NCI-H1092 (cell line): Measurements from ENCODE around the gene WDR12.
"Not testable (repeated sequence)": the region's sequence is repeated elsewhere in the genome, so short reads cannot be mapped to it uniquely, and the experiment has no call there.

Experiments used
- DNase-seq: peaks from one replicate; lab custom pipeline; 2025; lab: John Stamatoyannopoulos, UW

WDR12 gene

GRCh38 chr2:202911512-202912341 lies at the start of gene WDR12, which contains the start of gene CARF:
Gene WDR12, minus strand, starts transcription at chr2:202911673. Its CDS starts 197 bp downstream, at chr2:202911476.
Gene CARF, plus strand, starts transcription at chr2:202912275. Its CDS starts 29,628 bp downstream, at chr2:202941903.
- peak; percentile 89 for DNase-seq

GRCh38 chr2:202960524-202960923 lies 49.1 kb upstream of the WDR12 start:
- no peak for DNase-seq

DNA sequence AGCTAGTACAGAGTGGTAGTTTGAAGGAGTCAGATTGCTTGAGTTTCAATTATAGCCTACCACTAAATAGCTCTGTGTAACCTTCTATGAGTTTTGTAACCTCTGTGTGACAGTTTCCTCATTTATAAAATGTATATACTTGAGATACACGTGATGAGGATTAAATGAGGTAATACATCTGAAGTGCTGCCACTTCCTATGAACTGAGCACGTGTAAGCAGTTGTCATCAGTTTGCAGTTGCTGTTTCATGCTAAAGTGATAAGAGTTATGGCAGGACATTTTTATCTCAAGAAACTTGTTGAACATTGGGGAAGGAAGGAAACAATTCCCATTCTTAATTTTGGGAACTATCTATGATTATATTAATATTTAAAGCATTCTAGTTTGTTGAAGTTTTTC lies 39.1 kb upstream of the WDR12 start:
- DNase-seq: no peak

GRCh38 chr2:202949333-202949732 lies 37.9 kb upstream of the WDR12 start:
- DNase-seq: not testable (repeated sequence)

- no peak for DNase-seq
These were observed 34.0 kb upstream of the WDR12 start for GRCh38 chr2:202945497-202945896.

- DNase-seq: no peak
These were observed 33.3 kb upstream of the WDR12 start for GRCh38 chr2:202944816-202945215.

- no peak for DNase-seq
These were observed 32.9 kb upstream of the WDR12 start for GRCh38 chr2:202944408-202944807.

GRCh38 chr2:202941771-202942170 lies 30.3 kb upstream of the WDR12 start:
- no peak for DNase-seq

DNA sequence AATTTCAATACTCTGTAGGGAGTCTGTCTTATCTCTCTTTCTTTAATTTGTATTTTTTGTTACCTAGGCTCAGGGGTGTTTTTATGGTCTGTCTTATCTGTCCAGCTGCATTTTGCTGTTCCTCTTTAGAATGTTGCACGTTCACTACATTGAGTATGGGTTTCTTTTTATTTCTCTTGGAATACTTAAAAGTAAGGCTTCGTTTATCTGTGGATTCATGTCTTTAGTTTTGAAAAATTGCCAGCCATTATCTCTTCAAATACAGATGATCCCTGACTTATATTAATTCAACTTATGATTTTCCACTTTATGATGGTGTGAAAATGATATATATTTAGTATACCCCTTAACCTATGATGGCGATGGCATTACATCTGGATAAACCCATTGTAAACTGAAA lies 27.5 kb upstream of the WDR12 start:
- DNase-seq: no peak

DNA sequence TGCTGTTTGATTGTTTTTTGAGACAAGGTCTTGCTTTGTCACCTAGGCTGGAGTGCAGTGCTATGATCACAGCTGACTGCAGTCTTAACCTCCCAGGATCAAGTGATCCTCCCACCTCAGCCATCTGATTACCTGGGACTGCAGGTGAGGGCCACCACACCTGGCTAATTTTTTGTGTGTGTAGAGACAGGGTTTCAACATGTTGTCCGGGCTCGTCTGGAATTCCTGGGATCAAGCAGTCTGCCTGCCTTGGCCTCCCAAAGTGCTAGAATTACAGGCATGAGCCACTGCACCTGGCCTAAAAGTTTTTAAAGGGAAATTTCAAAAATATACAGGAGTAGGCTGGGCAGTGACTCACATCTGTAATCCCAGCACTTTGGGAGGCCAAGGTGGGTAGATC lies 23.0 kb upstream of the WDR12 start:
- no peak for DNase-seq

- no peak for DNase-seq
These were observed 22.5 kb upstream of the WDR12 start for GRCh38 chr2:202933958-202934357.

DNA sequence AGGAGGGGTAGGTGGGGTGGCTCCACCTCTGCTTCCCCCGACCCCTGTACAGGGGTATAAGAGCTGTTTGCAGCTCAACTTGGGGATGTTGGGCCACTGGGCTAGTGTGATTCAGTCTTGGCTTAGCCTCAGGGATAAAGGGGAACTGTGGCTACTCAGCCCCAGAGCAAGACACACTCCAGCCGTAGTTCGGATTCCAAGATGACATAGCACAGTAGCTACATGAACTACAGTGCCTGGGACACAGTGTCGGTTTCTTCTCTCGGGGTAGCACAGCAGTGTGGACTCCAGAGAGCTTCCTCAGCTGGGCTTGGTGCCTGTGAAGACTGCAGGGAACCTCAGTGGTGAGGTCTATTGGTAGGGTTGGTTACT lies 21.7 kb upstream of the WDR12 start:
- no peak for DNase-seq

- no peak for DNase-seq
These were observed 21.1 kb upstream of the WDR12 start for GRCh38 chr2:202932425-202933138.

DNA sequence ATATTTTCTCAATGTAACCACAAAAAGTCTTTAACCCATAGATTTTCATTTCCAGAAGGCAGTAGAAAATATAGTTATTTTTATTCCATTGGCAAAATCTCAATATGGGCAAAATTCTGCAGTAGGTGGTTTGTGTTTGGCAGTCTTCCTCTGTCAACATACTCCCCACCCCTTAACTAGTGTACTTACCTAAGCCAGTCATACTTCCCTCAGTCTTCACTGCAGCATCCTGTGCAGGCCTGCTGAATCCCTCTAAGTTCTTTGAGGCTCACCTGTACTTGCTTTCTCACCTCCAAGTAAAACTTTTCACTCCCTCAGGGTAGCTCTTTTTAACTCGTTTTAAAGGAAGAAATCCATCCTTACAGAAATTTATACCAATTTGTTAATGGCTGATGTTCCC lies 7.4 kb upstream of the WDR12 start:
- DNase-seq: no peak

GRCh38 chr2:202912342-202913201 lies 1.1 kb upstream of the WDR12 start:
- DNase-seq: not testable (repeated sequence)

GRCh38 chr2:202911203-202911511 lies 316 bp downstream of the WDR12 start:
- peak; percentile 53 for DNase-seq

- DNase-seq: no peak
These were observed 775 bp downstream of the WDR12 start for GRCh38 chr2:202910698-202911097.

GRCh38 chr2:202910250-202910649 lies 1.2 kb downstream of the WDR12 start:
- not testable (repeated sequence) for DNase-seq

GRCh38 chr2:202909394-202910192 lies 1.9 kb downstream of the WDR12 start:
- no peak for DNase-seq

- no peak for DNase-seq
These were observed 3.3 kb downstream of the WDR12 start for GRCh38 chr2:202908186-202908585.

GRCh38 chr2:202905507-202905906 lies 6.0 kb downstream of the WDR12 start:
- not testable (repeated sequence) for DNase-seq

- DNase-seq: no peak
These were observed 26.3 kb downstream of the WDR12 start for GRCh38 chr2:202885190-202885589.
